Measurements from ENCODE around the gene PRCC. TPM values are rescaled to one million over a fixed set of nuclear protein-coding genes. Genes with fewer than 3 reads are reported as not detected.

The PRCC gene
- total and polyA plus RNA-seq, 2 of the 13 experiments (the other 11 are each of a cell fraction or from before 2014, with no cell fraction given): 24.2 to 40.5 TPM

GRCh38 chr1:156746728-156747631 lies 20.4 kb upstream of the PRCC start (continued):
- no peak for TF ChIP-seq CREB3 (CRISPR knock-in tag; IDR thresholded peaks at IDR 0.05)
- no peak for TF ChIP-seq SNAPC4 (CRISPR knock-in tag; IDR thresholded peaks at IDR 0.05)
- no peak for TF ChIP-seq XBP1 (CRISPR knock-in tag; IDR thresholded peaks at IDR 0.05)
- no peak for TF ChIP-seq ZNF235 (CRISPR knock-in tag; IDR thresholded peaks at IDR 0.05; ENCODE audit: borderline replicate concordance)
- TF ChIP-seq HIC2 (CRISPR knock-in tag; IDR thresholded peaks at IDR 0.05; ENCODE audit: low read depth): peak; percentile 25; the same call in 1 of the 2 replicates
- TF ChIP-seq HOXA9 (CRISPR knock-in tag; IDR thresholded peaks at IDR 0.05; ENCODE audit: borderline replicate concordance): no peak
- TF ChIP-seq SNAPC2 (CRISPR knock-in tag; IDR thresholded peaks at IDR 0.05): no peak
- no peak for TF ChIP-seq NFYC (CRISPR knock-in tag; IDR thresholded peaks at IDR 0.05)
- no peak for TF ChIP-seq ZNF589 (CRISPR knock-in tag; conservative IDR thresholded peaks at IDR 0.05)
- TF ChIP-seq ZNF782 (CRISPR knock-in tag; IDR thresholded peaks at IDR 0.05; ENCODE audit: borderline replicate concordance): peak; percentile 14; the same call in 1 of the 2 replicates
- peak; percentile 78 for TF ChIP-seq FOSL2 (CRISPR knock-in tag; IDR thresholded peaks at IDR 0.05)
- TF ChIP-seq NBN (conservative IDR thresholded peaks at IDR 0.05): no peak
- no peak for TF ChIP-seq ZBTB4 (CRISPR knock-in tag; IDR thresholded peaks at IDR 0.05; ENCODE audit: borderline replicate concordance)
- TF ChIP-seq ZNF337 (CRISPR knock-in tag; IDR thresholded peaks at IDR 0.05; ENCODE audit: borderline replicate concordance, low read depth): no peak
- TF ChIP-seq PHF20 (CRISPR knock-in tag; IDR thresholded peaks at IDR 0.05): peak; percentile 33; the same call in 1 of the 2 replicates
- no peak for TF ChIP-seq MBD4 (IDR thresholded peaks at IDR 0.05; ENCODE audit: borderline replicate concordance, low read length)
- no peak for TF ChIP-seq ZBTB7B (CRISPR knock-in tag; IDR thresholded peaks at IDR 0.05)
- TF ChIP-seq NFIB (CRISPR knock-in tag; IDR thresholded peaks at IDR 0.05; ENCODE audit: borderline replicate concordance): no peak
